ENCODE measurements around the gene DENND10.
"Not testable (repeated sequence)": the region's sequence is repeated elsewhere in the genome, so short reads cannot be mapped to it uniquely, and the experiment has no call there.

DENND10 gene

DNA sequence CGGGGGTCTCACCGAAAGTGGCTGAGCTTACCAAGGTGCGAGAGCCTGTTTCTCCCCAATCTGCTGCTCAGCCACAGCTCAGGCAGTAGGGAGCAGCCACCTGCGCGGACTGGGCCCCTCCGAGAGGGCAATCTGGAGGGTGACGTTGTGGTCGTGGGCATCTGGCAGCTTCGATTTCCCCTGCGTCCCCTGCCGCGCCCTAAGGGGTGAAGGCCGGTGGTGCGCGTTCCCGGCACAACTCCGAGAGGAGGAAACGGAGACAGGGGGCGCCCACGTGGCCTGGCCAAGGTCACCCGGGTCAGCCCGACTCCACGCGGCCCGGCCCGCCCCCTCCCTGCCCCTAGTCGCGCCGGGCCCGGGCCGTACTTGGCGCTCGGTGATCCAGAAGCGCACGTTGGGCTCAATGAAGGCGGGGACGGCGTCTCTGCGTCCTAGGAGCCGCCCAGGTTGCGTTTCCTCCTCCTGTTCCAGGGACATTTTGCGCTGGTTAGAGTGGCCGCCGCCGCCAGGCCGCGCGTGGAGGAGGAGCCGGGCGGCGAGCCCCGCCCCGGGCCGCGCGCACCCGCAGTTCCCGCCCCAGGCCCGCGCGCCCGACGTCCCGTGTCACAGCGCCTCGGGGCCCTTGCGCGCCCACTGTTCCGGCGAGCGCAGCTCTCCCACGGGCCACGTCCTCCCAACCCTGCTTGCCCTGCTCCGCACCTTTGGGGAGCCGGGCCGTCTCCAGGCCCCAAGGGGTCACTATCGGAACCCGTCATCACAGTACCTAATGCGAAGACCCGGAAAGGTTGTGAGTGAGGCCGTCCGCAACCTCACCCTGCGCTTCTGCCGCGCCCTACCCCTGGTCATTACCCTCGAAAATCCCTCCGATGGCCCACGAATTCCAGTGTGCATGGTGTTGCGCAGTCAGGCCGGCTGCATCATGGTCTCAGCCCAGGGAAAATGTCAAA is 61.5 kb downstream of the DENND10 start, which contains the start of gene SFXN4:
Gene SFXN4, minus strand, starts transcription at position 544 of the 947 bp plus-strand sequence. Its CDS starts 67 bp downstream, at position 477.
- peak; percentile 28 to 62 for DNase-seq (ENCODE audit: extremely low read depth in 1 of 2, low read depth in 1 of 2)

DNA sequence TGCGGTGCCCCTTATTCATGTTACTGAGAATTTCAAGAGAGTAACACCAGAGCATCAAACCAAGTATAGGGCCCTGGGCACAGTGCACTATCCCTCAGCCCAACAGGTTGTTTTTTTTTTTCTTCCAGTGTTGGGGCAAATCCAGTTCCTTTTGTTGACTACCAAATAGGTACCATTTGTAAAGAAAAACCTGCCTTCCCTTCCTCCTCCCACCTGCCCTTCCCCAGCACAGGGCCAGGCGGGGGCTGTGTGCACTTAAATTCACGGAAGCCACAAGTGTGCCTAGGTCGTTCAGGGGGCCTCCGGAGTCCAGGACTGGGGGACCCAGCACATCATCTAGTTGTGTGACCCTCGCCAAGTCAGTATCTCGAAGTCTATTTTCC is 62.2 kb downstream of the DENND10 start:
- DNase-seq (ENCODE audit: extremely low read depth in 1 of 2, low read depth in 1 of 2) = no peak

DNA sequence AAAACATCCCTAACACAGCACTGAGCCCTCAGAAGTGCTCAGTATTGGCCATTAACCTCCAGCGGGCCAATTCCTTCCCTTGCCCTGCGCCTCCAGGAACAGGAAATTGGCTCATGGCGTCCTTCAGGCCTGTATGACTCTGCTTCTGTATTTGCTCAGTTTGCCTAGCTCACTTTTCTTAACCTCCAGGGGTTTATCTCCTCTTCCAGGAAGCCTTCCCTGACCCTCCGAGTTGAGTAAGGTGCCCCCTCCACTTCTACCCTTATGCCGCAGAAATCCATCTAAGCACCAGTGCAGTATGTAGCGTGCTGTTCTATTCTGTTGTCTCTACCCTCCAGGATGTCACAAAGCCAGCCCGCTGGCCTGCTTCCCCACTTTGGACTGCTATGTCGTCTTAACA is 62.7 kb downstream of the DENND10 start:
- no peak for DNase-seq (ENCODE audit: extremely low read depth in 1 of 2, low read depth in 1 of 2)

DNA sequence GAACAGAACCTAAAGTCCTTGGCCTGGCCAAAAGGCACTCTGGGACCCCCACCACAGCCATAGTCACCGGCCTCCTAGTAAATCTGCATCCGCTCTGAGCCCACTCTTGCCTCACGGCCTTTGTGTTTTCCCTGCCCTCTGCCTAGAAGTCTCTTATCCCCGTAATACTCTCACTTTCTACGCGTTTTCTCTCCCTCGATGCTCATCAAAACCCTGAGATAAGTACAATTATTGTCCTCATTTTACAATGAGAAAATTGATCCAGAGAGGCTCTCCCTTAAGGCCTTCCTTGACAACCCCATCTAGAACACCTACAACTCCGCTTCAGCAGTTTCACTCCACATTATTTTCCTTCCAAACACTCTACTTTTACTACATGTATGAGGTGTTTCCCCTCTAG is 63.1 kb downstream of the DENND10 start:
- DNase-seq (ENCODE audit: extremely low read depth in 1 of 2, low read depth in 1 of 2) = no peak

GRCh38 chr10:119174109-119174508 is 70.2 kb downstream of the DENND10 start:
- DNase-seq (ENCODE audit: extremely low read depth in 1 of 2, low read depth in 1 of 2) = no peak

DNA sequence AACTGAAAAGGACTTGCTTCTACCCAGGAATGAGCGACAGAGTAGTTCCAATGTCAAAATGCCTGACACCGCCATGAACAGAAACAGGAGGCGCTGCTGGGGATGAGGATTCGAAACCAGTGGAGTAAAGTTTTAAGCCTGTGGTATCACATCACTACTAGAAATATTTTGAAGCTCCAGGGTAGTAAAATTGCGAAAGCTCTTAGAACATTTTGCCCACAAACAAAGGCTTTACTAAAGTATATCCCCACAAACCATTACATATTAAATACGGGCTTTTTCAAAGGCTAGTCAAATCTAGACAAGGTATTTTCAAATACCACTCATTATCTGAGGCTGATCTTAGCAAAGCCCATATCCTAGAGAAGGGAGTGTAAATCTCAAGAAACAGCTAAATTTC is 72.3 kb downstream of the DENND10 start:
- DNase-seq (ENCODE audit: extremely low read depth in 1 of 2, low read depth in 1 of 2) = no peak

GRCh38 chr10:119177708-119178371 is 73.9 kb downstream of the DENND10 start:
- DNase-seq (ENCODE audit: extremely low read depth in 1 of 2, low read depth in 1 of 2) = no peak

DNA sequence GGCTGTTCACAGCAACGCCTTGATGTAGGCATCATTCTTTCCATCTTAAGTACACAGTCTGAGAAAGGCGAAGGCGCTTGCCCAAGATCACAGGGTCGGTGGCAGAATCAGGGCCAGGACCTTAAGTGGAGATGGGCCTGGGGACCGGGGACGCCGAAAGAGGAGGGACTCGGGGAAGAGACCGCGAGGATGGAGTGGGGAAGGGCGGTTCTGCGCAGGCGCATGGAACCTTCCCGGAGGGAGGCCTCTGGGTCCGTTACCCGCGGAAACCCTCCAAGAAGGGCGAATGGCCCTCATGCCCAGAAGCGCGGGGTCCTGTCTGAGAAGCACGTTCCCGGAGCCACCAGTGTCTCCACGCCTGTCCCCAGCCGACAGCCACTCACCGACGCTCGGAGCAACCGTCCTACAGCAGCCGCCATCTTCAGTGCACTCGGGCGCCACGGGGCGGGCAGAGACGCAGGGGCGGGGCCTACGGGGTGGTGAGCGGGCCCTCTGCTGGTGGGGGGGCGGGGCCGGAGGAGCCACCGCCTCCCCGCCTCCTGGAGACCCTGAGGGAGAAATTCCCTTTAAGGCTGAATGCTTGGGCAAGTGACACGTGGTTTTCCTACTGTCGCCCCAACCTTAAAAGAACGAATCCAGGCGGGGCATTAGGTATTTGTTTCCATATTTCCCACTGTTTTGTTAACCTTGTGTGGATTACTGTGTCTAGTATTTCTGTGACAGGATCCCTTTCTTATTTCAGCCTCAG is 74.6 kb downstream of the DENND10 start, which contains the start of gene PRDX3:
Gene PRDX3, minus strand, starts transcription at position 441 of the 748 bp plus-strand sequence. Its CDS starts 22 bp downstream, at position 419.
- peak; percentile 75 to 90 for DNase-seq (ENCODE audit: extremely low read depth in 1 of 2, low read depth in 1 of 2)

- DNase-seq (ENCODE audit: extremely low read depth in 1 of 2, low read depth in 1 of 2) = not testable (repeated sequence)
Measured at GRCh38 chr10:119180850-119181400, 77.0 kb downstream of the DENND10 start.

DNA sequence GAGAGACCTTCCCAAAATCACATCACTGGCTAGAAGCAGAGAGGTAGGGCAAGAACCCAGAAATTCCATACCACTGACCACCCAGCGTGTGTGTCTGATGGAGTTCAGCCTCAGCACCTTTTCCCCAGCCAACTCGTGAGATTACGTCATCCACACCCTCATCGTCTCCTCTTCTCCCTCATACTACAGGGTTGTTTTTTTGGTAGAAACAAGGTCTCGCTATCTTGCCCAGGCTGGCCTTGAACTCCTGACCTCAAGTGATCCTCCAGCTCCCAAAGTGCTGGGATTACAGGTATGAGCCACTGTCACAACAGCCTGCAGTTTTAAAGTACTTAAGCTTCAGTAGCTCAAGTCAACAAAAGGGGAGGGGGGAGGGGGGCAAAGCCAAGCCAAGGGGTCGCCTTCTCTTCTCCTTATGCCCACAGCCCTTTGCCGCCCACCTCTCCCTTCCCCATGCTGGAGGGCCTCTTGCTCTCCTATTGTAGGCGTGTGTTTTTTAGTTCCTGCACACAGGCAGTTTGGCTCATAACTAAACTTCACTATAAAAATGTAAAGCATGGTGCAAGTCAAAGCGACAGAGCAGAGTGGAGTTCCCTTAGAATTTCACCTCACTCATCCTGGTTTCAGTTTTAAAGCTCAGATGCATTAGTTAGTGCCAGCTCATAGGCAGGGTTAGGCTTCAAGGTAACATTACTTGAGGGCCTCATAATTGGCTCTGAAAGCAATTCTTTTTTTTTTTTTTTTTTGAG is 79.9 kb downstream of the DENND10 start:
- DNase-seq (ENCODE audit: extremely low read depth in 1 of 2, low read depth in 1 of 2) = no peak

All from activated CD8-positive, alpha-beta memory T cell treated with anti-CD3 and anti-CD28 coated beads for 1 hour (primary cell).